Peyer's patch (tissue), 4 donors: ENCODE measurements around the gene NME7.

Experiments
- CTCF ChIP-seq, 6 experiments: fragments of 450-650 bp in 4 of 6; fragments of 200-600 bp in 2 of 6; sonication (generic) in 1 of 6; IDR thresholded peaks; one replicate each; pipeline ENCODE4 v1.5.1; 2017 to 2019; ENCODE audit warnings: antibody characterized with exemption in 6 of 6, mild to moderate bottlenecking in 3 of 6, moderate library complexity in 1 of 6
- POLR2A ChIP-seq, 2 donors: fragments of 450-650 bp; IDR thresholded peaks; one replicate each; pipeline ENCODE4 v1.5.1; 2017; ENCODE audit warnings: antibody characterized with exemption in 2 of 2, mild to moderate bottlenecking in 2 of 2, moderate library complexity in 2 of 2

- TF ChIP-seq CTCF (IDR thresholded peaks at IDR 0.05) (no peak), POLR2A (IDR thresholded peaks at IDR 0.05) (peak in 1 of 2 donors; percentile 47)
These were observed at the start of gene NME7, which contains the start of gene BLZF1 for GRCh38 chr1:169367686-169368405.
